ENCODE results near the gene SMAD7.

DNA sequence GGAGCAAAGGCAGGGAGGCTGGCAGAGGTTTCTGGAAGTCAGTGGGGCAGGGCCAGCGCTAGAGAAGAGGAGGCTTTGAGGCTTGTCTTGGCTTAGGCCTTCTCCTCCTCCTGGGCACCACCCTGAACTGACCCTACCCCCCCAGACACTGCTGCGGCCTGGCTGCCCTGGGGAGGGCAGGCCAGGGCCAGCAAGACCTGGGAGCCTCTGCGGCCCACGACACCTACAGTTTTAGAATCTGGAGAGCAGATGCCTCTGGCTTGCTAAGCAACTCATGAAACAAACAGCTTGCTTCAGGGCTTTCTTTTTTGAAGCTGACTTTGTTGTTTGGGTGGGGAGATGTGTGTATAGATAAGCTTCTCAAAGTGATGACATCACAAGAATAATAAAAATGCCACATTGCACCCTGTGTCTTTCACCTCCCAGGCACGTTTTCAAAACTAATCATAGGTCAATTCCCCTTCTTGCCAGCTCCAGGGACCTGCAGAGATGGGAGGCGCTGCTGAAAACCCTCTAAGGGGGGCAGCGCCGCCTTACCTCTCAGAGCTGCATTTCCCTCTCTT lies 46.2 kb upstream of the SMAD7 start:
- TF ChIP-seq POLR2A (IDR thresholded peaks at IDR 0.05) (no peak), EP300 (IDR thresholded peaks at IDR 0.05) (no peak), CTCF (IDR thresholded peaks at IDR 0.05) (no peak)

All from ovary (tissue), 3 donors.